Aorta (tissue), 5 donors: ENCODE results near the gene ZNF778. TPM values are rescaled to one million over a fixed set of nuclear protein-coding genes. Genes with fewer than 3 reads are reported as not detected.
"Not testable (repeated sequence)": the region's sequence is repeated elsewhere in the genome, so short reads cannot be mapped to it uniquely, and the experiment has no call there.

Experiments used
- ATAC-seq: fragments of 200-7000 bp; cut with Tn5 transposase; one replicate; pipeline ENCODE4 v1.9.1; 2022; ENCODE audit warnings: moderate library complexity; ENCODE audit not compliant: low FRiP score
- DNase-seq, 2 donors: peaks; one replicate each; pipeline ENCODE4 v3.0.0-alpha.2; 2020
- H3K27ac ChIP-seq, 2 donors: one replicate each; pipeline ENCODE4 v1.5.1; 2013; ENCODE audit warnings: low read length in 2 of 2, mild to moderate bottlenecking in 2 of 2, moderate library complexity in 2 of 2, control low read depth in 1 of 2, inconsistent platforms in 1 of 2, low read depth in 1 of 2
- H3K27me3 ChIP-seq, 2 donors: one replicate each; pipeline ENCODE4 v1.6.1; 2013; ENCODE audit warnings: control low read depth in 1 of 2, low read length in 1 of 2, mild to moderate bottlenecking in 1 of 2, moderate library complexity in 1 of 2; ENCODE audit not compliant: insufficient read depth in 2 of 2, control insufficient read depth in 1 of 2
- H3K36me3 ChIP-seq, 2 donors: one replicate each; pipeline ENCODE4 v1.6.1; 2013; ENCODE audit warnings: control low read depth in 1 of 2, low read length in 1 of 2, mild to moderate bottlenecking in 1 of 2; ENCODE audit not compliant: insufficient read depth in 2 of 2, control insufficient read depth in 1 of 2
- H3K4me1 ChIP-seq, 2 donors: one replicate each; pipeline ENCODE4 v1.6.1; 2013; ENCODE audit warnings: low read length in 2 of 2, control low read depth in 1 of 2, mild to moderate bottlenecking in 1 of 2, moderate library complexity in 1 of 2; ENCODE audit not compliant: insufficient read depth in 2 of 2, control insufficient read depth in 1 of 2
- H3K4me3 ChIP-seq, 2 donors: one replicate each; pipeline ENCODE4 v1.5.1; 2013; ENCODE audit warnings: low read length in 2 of 2, control low read depth in 1 of 2, mild to moderate bottlenecking in 1 of 2
- H3K9me3 ChIP-seq: one replicate; pipeline ENCODE4 v1.6.1; 2013; ENCODE audit warnings: mild to moderate bottlenecking, low read length; ENCODE audit not compliant: control insufficient read depth
- WGBS, 2 donors: extraction: QIAGEN DNeasy Blood & Tissue Kit; methylation state at CpG; one replicate each; pipeline ENCODE4 v1.1.7; 2013; 5-methylcytosine and 5-hydroxymethylcytosine counted together
- intact Hi-C, 2 donors: fragments of 100-400 bp; cut with DNase I; formaldehyde crosslinking; loops; one replicate each; pipeline versions ENCODE4 v1.14.2 to v1.15.0; 2022
- polyA plus RNA-seq, 2 donors: library from polyadenylated mRNA; stranded (reverse); fragments of 200-250 nt; gene quantifications; one replicate each; pipeline ENCODE4 v1.2.3, GENCODE V29; 2013
- total RNA-seq, 2 donors: library from RNA; stranded (reverse); fragmentation: NEBNext Ultra II Directional; extraction: Animal tissue kit (Norgen Biotek cat#: 25700); gene quantifications; one replicate each; pipeline ENCODE4 v1.2.1, GENCODE V29; 2021
- donor health status: healthy with polysubstance abuse.
- donor health status: Bipolar disorder and iron deficiency.
- donor health status: DM: no; HTN: no; CAD: no.
- donor health status: DM: no; HTN: no; CAD: no.
- donor health status: DM: yes; HTN: yes; CAD: no.

The ZNF778 gene
- total and polyA plus RNA-seq, 4 donors: 2.6 to 14.9 (median 7.9) TPM

DNA sequence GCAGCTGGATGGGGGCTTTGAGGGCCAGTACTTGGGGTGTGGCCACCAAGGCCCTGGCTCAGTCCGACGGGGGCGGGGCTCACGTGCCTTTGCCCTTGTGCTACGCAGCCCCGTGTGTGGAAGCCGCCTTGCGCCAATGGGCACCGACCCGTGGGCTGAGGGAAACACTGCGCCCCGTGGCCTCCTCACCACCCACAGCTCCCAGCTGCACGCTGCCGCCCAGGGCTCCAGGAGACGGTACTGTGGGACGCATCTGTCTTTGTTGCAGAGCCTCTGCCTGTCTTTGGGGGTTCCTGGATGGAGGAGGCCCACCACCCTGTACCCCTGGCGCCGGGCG lies 38.4 kb upstream of the ZNF778 start:
- Histone ChIP-seq H3K36me3 (no peaks in the 10 kb centered on the region), H3K9me3 (no peaks in the 10 kb centered on the region), H3K27me3 (no peaks in the 10 kb centered on the region), H3K27ac (no peak overlapping the region), H3K4me3 (no peak overlapping the region), H3K4me1 (no peaks in the 10 kb centered on the region)
- intact Hi-C loops: no loop called here
- DNase-seq: no peak
- ATAC-seq: no peak
- 88 to 91% methylated on average over 19 of the region's 19 CpGs for WGBS, 2 donors

DNA sequence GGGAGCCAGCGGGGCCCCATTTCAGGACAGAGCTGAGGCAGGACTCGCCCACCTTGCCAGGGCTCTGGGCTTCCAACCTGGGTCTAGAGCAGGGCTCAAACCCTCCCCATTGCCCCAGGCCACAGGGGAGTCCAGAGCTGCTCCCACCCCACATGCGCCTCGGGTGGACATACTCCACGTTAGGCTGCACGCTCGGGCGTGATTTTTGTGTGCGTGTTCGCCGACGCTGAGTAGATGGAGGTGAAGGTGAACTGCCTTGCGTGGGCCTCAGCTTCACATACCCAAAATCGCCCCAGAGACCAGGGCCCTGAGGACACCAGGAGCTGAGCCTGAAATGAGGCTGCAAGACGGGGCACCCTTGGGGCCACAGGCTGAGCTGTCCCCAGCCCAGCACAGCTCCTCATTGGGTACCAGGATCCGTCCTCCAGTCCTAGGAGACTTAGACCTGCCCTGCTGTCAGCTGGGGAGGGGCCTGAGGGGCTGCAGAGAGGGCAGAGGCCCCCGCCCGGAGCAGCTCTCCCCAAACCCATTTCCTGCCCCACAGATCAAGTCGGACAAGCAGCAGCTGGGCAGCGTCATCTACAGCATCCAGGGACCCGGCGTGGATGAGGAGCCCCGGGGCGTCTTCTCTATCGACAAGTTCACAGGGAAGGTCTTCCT lies 37.7 kb upstream of the ZNF778 start:
- WGBS, 2 donors: 79 to 85% methylated on average over 25 of the region's 25 CpGs
- Histone ChIP-seq H3K36me3 (no peaks in the 10 kb centered on the region), H3K4me3 (no peak overlapping the region), H3K27me3 (no peaks in the 10 kb centered on the region), H3K27ac (no peak overlapping the region), H3K4me1 (no peaks in the 10 kb centered on the region), H3K9me3 (no peaks in the 10 kb centered on the region)
- ATAC-seq (no peak), DNase-seq (no peak)
- intact Hi-C loops: no loop called here

DNA sequence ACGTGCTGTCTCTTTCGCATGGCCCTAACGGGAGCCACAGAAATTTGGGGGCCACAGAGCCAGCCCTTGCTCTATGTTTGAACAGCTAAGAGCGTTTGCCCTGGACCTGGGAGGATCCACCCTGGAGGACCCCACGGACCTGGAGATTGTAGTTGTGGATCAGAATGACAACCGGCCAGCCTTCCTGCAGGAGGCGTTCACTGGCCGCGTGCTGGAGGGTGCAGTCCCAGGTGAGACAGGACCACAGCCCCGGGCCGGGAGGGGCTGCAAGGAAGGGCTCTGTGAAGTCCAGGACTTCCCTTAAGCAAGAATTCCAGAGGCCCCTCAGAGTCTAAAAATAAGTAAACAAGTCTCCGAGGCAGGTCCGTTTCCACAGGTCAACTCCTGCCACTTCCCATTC lies 34.0 kb upstream of the ZNF778 start:
- WGBS, 2 donors: 46 to 47% methylated on average over 13 of the region's 13 CpGs
- no peak overlapping the region for H3K4me3 ChIP-seq
- DNase-seq (no peak), ATAC-seq (no peak)
- no peaks in the 10 kb centered on the region for H3K4me1 ChIP-seq
- intact Hi-C loops: no loop called here
- H3K9me3 ChIP-seq: no peaks in the 10 kb centered on the region
- no peaks in the 10 kb centered on the region for H3K36me3 ChIP-seq
- no peak overlapping the region for H3K27ac ChIP-seq
- H3K27me3 ChIP-seq: no peaks in the 10 kb centered on the region

DNA sequence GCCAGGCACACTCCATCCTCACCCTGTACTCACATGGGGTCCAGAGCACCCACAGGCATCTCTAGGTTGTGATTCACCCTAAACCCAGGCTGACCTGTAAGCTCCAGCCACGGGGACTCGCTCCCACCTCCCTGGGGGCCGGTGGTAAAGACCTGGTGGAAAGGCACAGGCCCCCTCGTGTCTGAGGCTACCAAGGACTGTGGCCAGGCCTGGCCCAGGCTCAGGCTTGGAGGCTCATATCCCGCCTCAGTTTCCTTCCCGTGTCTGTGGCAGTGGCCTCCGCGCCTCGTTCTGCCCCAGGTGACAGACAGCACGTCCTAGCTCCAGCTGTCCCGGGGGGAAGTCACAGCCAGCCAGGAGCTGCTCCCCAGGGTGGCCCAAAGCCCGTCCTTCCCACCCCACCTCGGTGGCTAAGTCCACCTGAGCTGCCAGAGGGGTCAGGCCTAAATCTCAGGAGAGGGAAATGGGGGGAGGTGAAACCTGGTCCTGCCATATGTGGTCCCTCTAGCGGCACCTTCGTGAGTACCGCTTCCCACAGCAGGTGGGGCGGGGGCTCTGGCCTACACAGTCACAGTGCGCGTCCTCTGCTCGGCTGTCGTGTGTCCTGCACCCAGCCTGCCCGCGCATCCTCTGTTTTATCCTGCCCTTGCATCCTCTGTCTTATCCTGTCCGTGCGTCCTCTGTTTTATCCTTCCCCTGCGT lies 33.4 kb upstream of the ZNF778 start:
- no peaks in the 10 kb centered on the region for H3K9me3 ChIP-seq
- ATAC-seq (no peak), DNase-seq (no peak)
- no peaks in the 10 kb centered on the region for H3K36me3 ChIP-seq
- intact Hi-C loops: no loop called here
- no peaks in the 10 kb centered on the region for H3K4me1 ChIP-seq
- H3K4me3 ChIP-seq: no peak overlapping the region
- 70 to 74% methylated on average over 24 to 26 of the region's 26 CpGs for WGBS, 2 donors
- H3K27ac ChIP-seq: no peak overlapping the region
- H3K27me3 ChIP-seq: no peaks in the 10 kb centered on the region

DNA sequence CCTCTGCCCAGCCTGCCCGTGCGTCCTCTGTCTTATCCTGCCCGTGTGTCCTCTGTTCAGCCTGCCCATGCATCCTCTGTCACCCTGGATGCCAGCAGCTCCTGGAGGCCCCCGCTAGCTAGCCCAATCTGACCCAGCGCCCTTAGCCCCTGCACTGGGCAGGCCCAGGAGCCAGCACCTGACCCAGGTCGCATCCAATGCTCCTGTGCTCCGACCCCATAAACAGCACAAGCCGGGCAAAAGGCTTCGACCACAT lies 32.9 kb upstream of the ZNF778 start:
- Histone ChIP-seq H3K36me3 (no peaks in the 10 kb centered on the region), H3K27me3 (no peaks in the 10 kb centered on the region), H3K4me1 (no peaks in the 10 kb centered on the region), H3K4me3 (no peak overlapping the region), H3K27ac (no peak overlapping the region), H3K9me3 (no peaks in the 10 kb centered on the region)
- DNase-seq (no peak), ATAC-seq (no peak)
- 77 to 80% methylated on average over 9 of the region's 9 CpGs for WGBS, 2 donors
- intact Hi-C loops: no loop called here

DNA sequence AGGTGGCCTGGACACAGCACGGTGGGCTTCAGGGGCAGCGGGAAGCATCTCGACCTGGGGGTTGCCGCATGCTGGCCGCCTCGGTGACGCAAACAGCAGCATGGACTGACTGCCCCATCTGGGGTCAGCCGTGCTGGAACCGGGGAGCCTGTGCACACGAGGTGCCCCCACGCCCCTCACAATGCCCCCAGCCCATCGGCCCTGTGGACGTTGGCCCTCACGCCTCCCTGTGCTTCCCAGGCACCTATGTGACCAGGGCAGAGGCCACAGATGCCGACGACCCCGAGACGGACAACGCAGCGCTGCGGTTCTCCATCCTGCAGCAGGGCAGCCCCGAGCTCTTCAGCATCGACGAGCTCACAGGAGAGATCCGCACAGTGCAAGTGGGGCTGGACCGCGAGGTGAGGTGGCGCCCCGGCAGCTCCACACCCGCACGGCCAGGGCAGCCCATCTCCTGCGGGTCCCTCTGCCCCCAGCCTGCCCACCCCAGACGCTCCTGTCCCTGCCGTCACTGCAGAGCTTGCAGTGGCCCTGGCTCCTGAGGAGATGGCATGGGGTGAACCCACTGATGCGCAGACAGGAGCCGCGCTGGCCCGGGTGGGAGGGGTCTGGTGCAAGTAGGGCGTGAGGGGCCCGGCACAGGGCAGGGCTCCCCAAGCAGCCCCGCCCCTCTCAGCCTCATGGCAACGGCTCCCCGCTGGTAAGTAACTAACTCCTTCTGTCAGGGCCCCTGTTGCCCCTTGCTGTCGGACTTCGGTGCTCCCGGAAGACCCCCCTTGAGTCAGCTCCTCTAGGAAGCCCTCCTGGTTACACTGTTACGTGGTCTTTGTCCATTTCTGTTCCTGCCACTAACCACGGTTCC lies 32.3 kb upstream of the ZNF778 start:
- H3K27me3 ChIP-seq: no peaks in the 10 kb centered on the region

DNA sequence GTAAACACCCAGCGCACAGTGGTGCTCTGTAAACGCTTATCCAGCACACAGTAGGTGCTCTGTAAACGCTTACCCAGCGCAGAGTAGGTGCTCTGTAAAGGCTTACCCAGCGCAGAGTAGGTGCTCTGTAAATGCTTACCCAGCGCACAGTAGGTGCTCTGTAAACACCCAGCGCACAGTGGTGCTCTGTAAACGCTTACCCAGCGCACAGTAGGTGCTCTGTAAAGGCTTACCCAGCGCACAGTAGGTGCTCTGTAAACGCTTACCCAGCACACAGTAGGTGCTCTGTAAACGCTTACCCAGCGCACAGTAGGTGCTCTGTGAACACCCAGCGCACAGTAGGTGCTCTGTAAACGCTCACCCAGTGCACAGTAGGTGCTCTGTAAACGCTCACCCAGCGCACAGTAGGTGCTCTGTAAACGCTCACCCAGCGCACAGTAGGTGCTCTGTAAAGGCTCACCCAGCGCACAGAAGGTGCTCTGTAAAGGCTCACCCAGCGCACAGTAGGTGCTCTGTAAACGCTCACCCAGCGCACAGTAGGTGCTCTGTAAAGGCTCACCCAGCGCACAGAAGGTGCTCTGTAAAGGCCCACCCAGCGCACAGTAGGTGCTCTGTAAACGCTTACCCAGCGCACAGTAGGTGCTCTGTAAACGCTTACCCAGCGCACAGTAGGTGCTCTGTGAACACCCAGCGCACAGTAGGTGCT lies 31.5 kb upstream of the ZNF778 start:
- ATAC-seq, intact Hi-C loops: not testable (repeated sequence)
- WGBS, 2 donors: 92 to 95% methylated on average over 30 of the region's 30 CpGs

More for the DNA sequence above, 32.3 kb upstream of the ZNF778 start:
- H3K4me1 ChIP-seq: no peaks in the 10 kb centered on the region
- 67 to 73% methylated on average over 46 to 48 of the region's 48 CpGs for WGBS, 2 donors
- peak; percentile 44 for ATAC-seq
- intact Hi-C loops: no loop called here
- H3K36me3 ChIP-seq: no peaks in the 10 kb centered on the region
- H3K4me3 ChIP-seq: no peak overlapping the region
- no peak overlapping the region for H3K27ac ChIP-seq
- H3K9me3 ChIP-seq: no peaks in the 10 kb centered on the region
- DNase-seq: no peak

DNA sequence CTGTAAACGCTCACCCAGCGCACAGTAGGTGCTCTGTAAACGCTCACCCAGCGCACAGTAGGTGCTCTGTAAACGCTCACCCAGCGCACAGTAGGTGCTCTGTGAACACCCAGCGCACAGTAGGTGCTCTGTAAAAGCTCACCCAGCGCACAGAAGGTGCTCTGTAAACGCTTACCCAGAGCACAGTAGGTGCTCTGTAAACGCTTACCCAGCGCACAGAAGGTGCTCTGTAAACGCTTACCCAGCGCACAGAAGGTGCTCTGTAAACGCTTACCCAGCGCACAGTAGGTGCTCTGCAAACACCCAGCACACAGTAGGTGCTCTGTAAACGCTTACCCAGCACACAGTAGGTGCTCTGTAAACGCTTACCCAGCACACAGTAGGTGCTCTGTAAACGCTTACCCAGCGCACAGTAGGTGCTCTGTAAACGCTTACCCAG lies 30.9 kb upstream of the ZNF778 start:
- H3K27me3 ChIP-seq, H3K36me3 ChIP-seq, intact Hi-C loops, H3K9me3 ChIP-seq, H3K4me3 ChIP-seq, H3K27ac ChIP-seq, ATAC-seq, DNase-seq, H3K4me1 ChIP-seq: not testable (repeated sequence)
- 89 to 92% methylated on average over 18 to 20 of the region's 20 CpGs for WGBS, 2 donors

More for the DNA sequence above, 31.5 kb upstream of the ZNF778 start:
- not testable (repeated sequence) for H3K36me3 ChIP-seq, DNase-seq, H3K9me3 ChIP-seq, H3K27ac ChIP-seq, H3K4me1 ChIP-seq, H3K27me3 ChIP-seq, H3K4me3 ChIP-seq
